Myometrial cell (primary cell): ENCODE data around the gene FKBP8. TPM values are rescaled to one million over a fixed set of nuclear protein-coding genes. Genes with fewer than 3 reads are reported as not detected.

Experiments
- total RNA-seq: library from RNA; depleted of rRNA; stranded (reverse); fragments of >200 nt; gene quantifications from 2 replicates; pipeline ENCODE4 v1.2.3, GENCODE V29; 2015

FKBP8 gene
- total RNA-seq: 310 and 398 TPM in 2 replicates

GRCh38 chr19:18542941-18543813, at the start of gene FKBP8:
TSS of gene FKBP8 (minus strand) at chr19:18543573. CDS start at chr19:18541970, 1,603 bp downstream.

GRCh38 chr19:18588611-18589379, 45.4 kb upstream of the FKBP8 start, which contains the start of gene REX1BD:
TSS of gene REX1BD (plus strand) at chr19:18588798. CDS start at chr19:18588802, 4 bp downstream.

GRCh38 chr19:18571564-18572344, 28.4 kb upstream of the FKBP8 start, which contains the start of gene UBA52:
TSS of gene UBA52 (plus strand) at chr19:18571857. CDS start at chr19:18573301, 1,444 bp downstream.

GRCh38 chr19:18557411-18558201, 14.2 kb upstream of the FKBP8 start, which contains the start of gene KXD1:
TSS of gene KXD1 (plus strand) at chr19:18557870. CDS start at chr19:18562057, 4,187 bp downstream.

GRCh38 chr19:18521692-18522123, 21.7 kb downstream of the FKBP8 start, which contains the start of gene ELL:
TSS of gene ELL (minus strand) at chr19:18522070. CDS start at chr19:18522055, 15 bp downstream.

Other genes with a start within 250 kb of the FKBP8 start
- 319 and 384 TPM in 2 replicates for gene LSM4, start 220.5 kb downstream of the FKBP8 start, total RNA-seq
- 13.3 and 22.0 TPM in 2 replicates for gene PGPEP1, start 203.0 kb downstream of the FKBP8 start, total RNA-seq
- gene GDF15, start 157.4 kb downstream of the FKBP8 start, total RNA-seq: 92.8 and 101 TPM in 2 replicates
- gene LRRC25, start 146.0 kb downstream of the FKBP8 start, total RNA-seq: 0.18 TPM in 1 of 2 replicates, not detected in the other
- gene SSBP4, start 124.2 kb downstream of the FKBP8 start, total RNA-seq: 178 and 184 TPM in 2 replicates
- gene ISYNA1, start 105.4 kb downstream of the FKBP8 start, total RNA-seq: 25.7 and 38.8 TPM in 2 replicates
- 14.1 and 15.4 TPM in 2 replicates for gene ELL, start 21.5 kb downstream of the FKBP8 start, total RNA-seq
- 149 and 160 TPM in 2 replicates for gene KXD1, start 14.3 kb upstream of the FKBP8 start, total RNA-seq
- gene UBA52, start 28.3 kb upstream of the FKBP8 start, total RNA-seq: 883 and 1,008 TPM in 2 replicates
- 79.0 and 84.8 TPM in 2 replicates for gene REX1BD, start 45.2 kb upstream of the FKBP8 start, total RNA-seq
- gene CRLF1, start 63.2 kb upstream of the FKBP8 start, total RNA-seq: 3.4 and 30.8 TPM in 2 replicates
- 2.0 TPM in 1 of 2 replicates, not detected in the other for gene TMEM59L, start 69.3 kb upstream of the FKBP8 start, total RNA-seq
- 1.4 and 8.0 TPM in 2 replicates for gene KLHL26, start 93.5 kb upstream of the FKBP8 start, total RNA-seq
- gene CRTC1, start 140.1 kb upstream of the FKBP8 start, total RNA-seq: 1.6 and 3.5 TPM in 2 replicates
- gene COMP, start 247.7 kb upstream of the FKBP8 start, total RNA-seq: not detected in 2 replicates